Skeletal muscle tissue (tissue), 4 donors: ENCODE measurements around the gene ZNF414. TPM values are rescaled to one million over a fixed set of nuclear protein-coding genes. Genes with fewer than 3 reads are reported as not detected.

ENCODE experiments used
- H3K27ac ChIP-seq: one replicate; pipeline ENCODE4 v1.7.0; 2013; ENCODE audit warnings: mild to moderate bottlenecking, low read depth, low read length, inconsistent platforms
- H3K27me3 ChIP-seq, 3 donors: one replicate each; pipeline ENCODE4 v1.7.0; 2013; ENCODE audit warnings: low read length in 3 of 3; ENCODE audit not compliant: control insufficient read depth in 3 of 3, insufficient read depth in 3 of 3
- H3K36me3 ChIP-seq, 3 donors: one replicate each; pipeline ENCODE4 v1.7.0; 2013; ENCODE audit warnings: low read length in 3 of 3; ENCODE audit not compliant: control insufficient read depth in 3 of 3, insufficient read depth in 3 of 3
- H3K4me1 ChIP-seq, 3 donors: one replicate each; pipeline ENCODE4 v1.7.0; 2013; ENCODE audit warnings: low read length in 3 of 3, mild to moderate bottlenecking in 3 of 3; ENCODE audit not compliant: control insufficient read depth in 3 of 3, insufficient read depth in 3 of 3
- H3K4me3 ChIP-seq, 3 donors: one replicate each; pipeline ENCODE4 v1.7.0; 2013; ENCODE audit warnings: low read length in 3 of 3
- H3K9ac ChIP-seq, 3 donors: one replicate each; pipeline ENCODE4 v1.7.0; 2013; ENCODE audit warnings: low read length in 3 of 3, mild to moderate bottlenecking in 3 of 3, moderate library complexity in 2 of 3, low read depth in 1 of 3
- H3K9me3 ChIP-seq, 3 donors: one replicate each; pipeline ENCODE4 v1.7.0; 2013; ENCODE audit warnings: low read length in 3 of 3; ENCODE audit not compliant: control insufficient read depth in 3 of 3
- total RNA-seq: library from RNA; depleted of rRNA; stranded (reverse); fragments of >200 nt; gene quantifications from one replicate; pipeline ENCODE4 v1.2.3, GENCODE V29; 2014
- donor health status: Osteomylitis.

Gene ZNF414
- total RNA-seq, 1 donor from 2014 or later: 4.2 TPM

GRCh38 chr19:8486661-8487136 lies 27.3 kb downstream of the ZNF414 start:
- H3K4me1 ChIP-seq: peaks cover 4 to 8% (median 5%) of the 10 kb centered on the region in 3 donors
- no peak overlapping the region for H3K27ac ChIP-seq
- H3K9ac ChIP-seq: no peak overlapping the region
- H3K36me3 ChIP-seq: peaks cover 60 to 67% (median 60%) of the 10 kb centered on the region in 3 donors
- no peak overlapping the region for H3K4me3 ChIP-seq
- H3K9me3 ChIP-seq: no peaks in the 10 kb centered on the region
- no peaks in the 10 kb centered on the region for H3K27me3 ChIP-seq

- Histone ChIP-seq H3K4me3 (no peak overlapping the region), H3K27ac (no peak overlapping the region), H3K36me3 (peaks cover 62 to 71% (median 63%) of the 10 kb centered on the region in 3 donors), H3K27me3 (no peaks in the 10 kb centered on the region), H3K4me1 (peaks cover 12 to 17% (median 13%) of the 10 kb centered on the region in 3 donors), H3K9ac (no peak overlapping the region), H3K9me3 (no peaks in the 10 kb centered on the region)
These were observed 28.2 kb downstream of the ZNF414 start for GRCh38 chr19:8485561-8486371.

- H3K4me1 ChIP-seq: peaks cover 13 to 20% (median 15%) of the 10 kb centered on the region in 3 donors
- no peak overlapping the region for H3K9ac ChIP-seq
- H3K9me3 ChIP-seq: no peaks in the 10 kb centered on the region
- no peaks in the 10 kb centered on the region for H3K27me3 ChIP-seq
- H3K4me3 ChIP-seq: no peak overlapping the region
- no peak overlapping the region for H3K27ac ChIP-seq
- peaks cover 62 to 74% (median 63%) of the 10 kb centered on the region in 3 donors for H3K36me3 ChIP-seq
These were observed 29.6 kb downstream of the ZNF414 start for GRCh38 chr19:8484331-8484894.

- Histone ChIP-seq H3K36me3 (peaks cover 54 to 68% (median 57%) of the 10 kb centered on the region in 3 donors), H3K4me1 (peaks cover 21 to 25% (median 23%) of the 10 kb centered on the region in 3 donors), H3K4me3 (no peak overlapping the region)
These were observed 30.8 kb downstream of the ZNF414 start for GRCh38 chr19:8483165-8483564.

GRCh38 chr19:8482696-8483095 lies 31.3 kb downstream of the ZNF414 start:
- H3K4me1 ChIP-seq: peaks cover 21 to 29% (median 25%) of the 10 kb centered on the region in 3 donors
- H3K36me3 ChIP-seq: peaks cover 52 to 67% (median 55%) of the 10 kb centered on the region in 3 donors
- H3K27me3 ChIP-seq: no peaks in the 10 kb centered on the region
- no peak overlapping the region for H3K9ac ChIP-seq
- no peak overlapping the region for H3K4me3 ChIP-seq
- H3K27ac ChIP-seq: no peak overlapping the region
- H3K9me3 ChIP-seq: no peaks in the 10 kb centered on the region

More at GRCh38 chr19:8483165-8483564, 30.8 kb downstream of the ZNF414 start:
- Histone ChIP-seq H3K9me3 (no peaks in the 10 kb centered on the region), H3K27ac (no peak overlapping the region), H3K27me3 (no peaks in the 10 kb centered on the region), H3K9ac (no peak overlapping the region)

GRCh38 chr19:8481616-8482015 lies 32.4 kb downstream of the ZNF414 start:
- no peaks in the 10 kb centered on the region for H3K9me3 ChIP-seq
- no peak overlapping the region for H3K27ac ChIP-seq
- peaks cover 47 to 63% (median 49%) of the 10 kb centered on the region in 3 donors for H3K36me3 ChIP-seq
- no peaks in the 10 kb centered on the region for H3K27me3 ChIP-seq
- H3K9ac ChIP-seq: peak overlapping the region in 1 of 3 donors; percentile 33
- no peak overlapping the region for H3K4me3 ChIP-seq
- H3K4me1 ChIP-seq: peaks cover 22 to 31% (median 28%) of the 10 kb centered on the region in 3 donors

- H3K27me3 ChIP-seq: no peaks in the 10 kb centered on the region
- peaks cover 46 to 59% (median 48%) of the 10 kb centered on the region in 3 donors for H3K36me3 ChIP-seq
- H3K9ac ChIP-seq: peak overlapping the region in 1 of 3 donors; percentile 33
- H3K9me3 ChIP-seq: no peaks in the 10 kb centered on the region
- H3K4me3 ChIP-seq: no peak overlapping the region
- H3K27ac ChIP-seq: no peak overlapping the region
- H3K4me1 ChIP-seq: peaks cover 26 to 31% (median 28%) of the 10 kb centered on the region in 3 donors
These were observed 32.8 kb downstream of the ZNF414 start for GRCh38 chr19:8481201-8481600.

GRCh38 chr19:8478598-8478997 lies 35.4 kb downstream of the ZNF414 start:
- no peak overlapping the region for H3K27ac ChIP-seq
- no peak overlapping the region for H3K9ac ChIP-seq
- no peaks in the 10 kb centered on the region for H3K9me3 ChIP-seq
- H3K36me3 ChIP-seq: peaks cover 41 to 60% (median 47%) of the 10 kb centered on the region in 3 donors
- no peaks in the 10 kb centered on the region for H3K27me3 ChIP-seq
- no peak overlapping the region for H3K4me3 ChIP-seq
- peaks cover 29 to 35% (median 31%) of the 10 kb centered on the region in 3 donors for H3K4me1 ChIP-seq

GRCh38 chr19:8477889-8478288 lies 36.1 kb downstream of the ZNF414 start:
- no peak overlapping the region for H3K4me3 ChIP-seq
- H3K4me1 ChIP-seq: peaks cover 29 to 35% (median 31%) of the 10 kb centered on the region in 3 donors

GRCh38 chr19:8476524-8476923 lies 37.4 kb downstream of the ZNF414 start:
- H3K9ac ChIP-seq: no peak overlapping the region
- peaks cover 42 to 55% (median 53%) of the 10 kb centered on the region in 3 donors for H3K36me3 ChIP-seq
- H3K4me3 ChIP-seq: no peak overlapping the region
- no peaks in the 10 kb centered on the region for H3K27me3 ChIP-seq
- no peaks in the 10 kb centered on the region for H3K9me3 ChIP-seq
- H3K4me1 ChIP-seq: peaks cover 24 to 25% (median 25%) of the 10 kb centered on the region in 3 donors
- no peak overlapping the region for H3K27ac ChIP-seq

More at GRCh38 chr19:8477889-8478288, 36.1 kb downstream of the ZNF414 start:
- Histone ChIP-seq H3K27ac (no peak overlapping the region), H3K36me3 (peaks cover 36 to 53% (median 44%) of the 10 kb centered on the region in 3 donors), H3K27me3 (no peaks in the 10 kb centered on the region), H3K9ac (no peak overlapping the region), H3K9me3 (no peaks in the 10 kb centered on the region)
